Measurements from ENCODE around the gene NKX2-4. TPM values are rescaled to one million over a fixed set of nuclear protein-coding genes. Genes with fewer than 3 reads are reported as not detected.

NKX2-4 gene
- total and polyA plus RNA-seq, 2 of the 13 experiments (the other 11 are each of a cell fraction or from before 2014, with no cell fraction given): not detected

GRCh38 chr20:21411725-21412124, 14.4 kb upstream of the NKX2-4 start:
- ChIA-PET POLR2A (no interaction called here), CTCF (ENCODE audit: low intra/inter-chr PET ratio, low total read pairs) (no interaction called here)
- FAIRE-seq (no peak), DNase-seq (ENCODE audit: low spot score) (no peak), ATAC-seq (no peak)
- peaks cover 9% of the 10 kb centered on the region; the same call in 1 of the 2 replicates for H3K4me1 ChIP-seq (ENCODE audit: insufficient read depth, low read length)
- no peaks in the 10 kb centered on the region for H3K9me3 ChIP-seq (ENCODE audit: low read length)
- no peak overlapping the region for H3K27ac ChIP-seq (ENCODE audit: extremely low read length, insufficient read depth, low read length)
- H3K4me2 ChIP-seq (ENCODE audit: low read depth, low read length): no peak overlapping the region
- H3K79me2 ChIP-seq (ENCODE audit: insufficient read depth, low read length): no peaks in the 10 kb centered on the region
- H3K27me3 ChIP-seq (ENCODE audit: control insufficient read depth in 1 of 2, insufficient read depth in 2 of 2, low read length in 2 of 2): no peaks in the 10 kb centered on the region
- in situ Hi-C loops (cut with HindIII; ENCODE audit: extremely low pct_ligation_motif_present, low pct_unique_long_range_greater_than_20kb): no loop called here
- no peak overlapping the region for H3K4me3 ChIP-seq (replicated peaks in 1 of 3; ENCODE audit: insufficient read depth in 1 of 3, low read depth in 2 of 3, low read length in 3 of 3)
- no peak overlapping the region for H3K9ac ChIP-seq (ENCODE audit: insufficient read depth, low read depth, low read length)
- BruUV-seq (replicated peaks): no TSS peak
- intact Hi-C loops (cut with micrococcal nuclease; ENCODE audit: unreplicated experiment): no loop called here
- no peaks in the 10 kb centered on the region for H4K20me1 ChIP-seq (ENCODE audit: insufficient read depth, low read length)
- TF ChIP-seq CBX1 (IDR thresholded peaks at IDR 0.05; ENCODE audit: low read depth): no peak
- H3K36me3 ChIP-seq (replicated peaks in 1 of 2; ENCODE audit: control insufficient read depth in 1 of 2, insufficient read depth in 2 of 2, low read length in 2 of 2): no peaks in the 10 kb centered on the region
- no peak overlapping the region for H2AFZ ChIP-seq (ENCODE audit: low read length)

- BruUV-seq (replicated peaks): no TSS peak
- H3K36me3 ChIP-seq (replicated peaks in 1 of 2; ENCODE audit: control insufficient read depth in 1 of 2, insufficient read depth in 2 of 2, low read length in 2 of 2): no peaks in the 10 kb centered on the region
Measured at GRCh38 chr20:21399005-21399475, 1.7 kb upstream of the NKX2-4 start.

More at GRCh38 chr20:21399005-21399475, 1.7 kb upstream of the NKX2-4 start:
- ChIA-PET CTCF (ENCODE audit: low intra/inter-chr PET ratio, low total read pairs) (no interaction called here), POLR2A (no interaction called here)
- in situ Hi-C loops (cut with HindIII; ENCODE audit: extremely low pct_ligation_motif_present, low pct_unique_long_range_greater_than_20kb): no loop called here
- Histone ChIP-seq H3K4me2 (ENCODE audit: low read depth, low read length) (no peak overlapping the region), H3K9ac (ENCODE audit: insufficient read depth, low read depth, low read length) (no peak overlapping the region), H4K20me1 (ENCODE audit: insufficient read depth, low read length) (no peaks in the 10 kb centered on the region), H3K27ac (ENCODE audit: extremely low read length, insufficient read depth, low read length) (no peak overlapping the region), H3K9me3 (ENCODE audit: low read length) (no peaks in the 10 kb centered on the region), H2AFZ (ENCODE audit: low read length) (no peak overlapping the region), H3K27me3 (ENCODE audit: control insufficient read depth in 1 of 2, insufficient read depth in 2 of 2, low read length in 2 of 2) (no peaks in the 10 kb centered on the region), H3K4me1 (ENCODE audit: insufficient read depth, low read length) (no peaks in the 10 kb centered on the region), H3K4me3 (replicated peaks in 1 of 3; ENCODE audit: insufficient read depth in 1 of 3, low read depth in 2 of 3, low read length in 3 of 3) (no peak overlapping the region), H3K79me2 (ENCODE audit: insufficient read depth, low read length) (no peaks in the 10 kb centered on the region)
- DNase-seq (ENCODE audit: low spot score) (no peak), ATAC-seq (no peak), FAIRE-seq (no peak)
- whole genome bisulfite sequencing (ENCODE audit: low lambda C conversion rate): 32% methylated on average over 5 of the region's 5 CpGs
- TF ChIP-seq CC2D1A (CRISPR knock-in tag; IDR thresholded peaks at IDR 0.05): no peak
- TF ChIP-seq HNRNPLL (IDR thresholded peaks at IDR 0.05; ENCODE audit: low read depth, low read length, poor library complexity, severe bottlenecking): no peak
- TF ChIP-seq GABPB1 (CRISPR knock-in tag; IDR thresholded peaks at IDR 0.05): no peak
- intact Hi-C loops (cut with micrococcal nuclease; ENCODE audit: unreplicated experiment): no loop called here

All from HepG2 (cell line).